HG03354 (cell line): ENCODE measurements around the gene EEFSEC.

Source experiments
- ATAC-seq: cut with Tn5 transposase; IDR thresholded peaks from one replicate; pipeline ENCODE4 v1.9.1; 2021; ENCODE audit warnings: mild to moderate bottlenecking; ENCODE audit not compliant: unreplicated experiment, poor library complexity, severe bottlenecking

The EEFSEC gene

DNA sequence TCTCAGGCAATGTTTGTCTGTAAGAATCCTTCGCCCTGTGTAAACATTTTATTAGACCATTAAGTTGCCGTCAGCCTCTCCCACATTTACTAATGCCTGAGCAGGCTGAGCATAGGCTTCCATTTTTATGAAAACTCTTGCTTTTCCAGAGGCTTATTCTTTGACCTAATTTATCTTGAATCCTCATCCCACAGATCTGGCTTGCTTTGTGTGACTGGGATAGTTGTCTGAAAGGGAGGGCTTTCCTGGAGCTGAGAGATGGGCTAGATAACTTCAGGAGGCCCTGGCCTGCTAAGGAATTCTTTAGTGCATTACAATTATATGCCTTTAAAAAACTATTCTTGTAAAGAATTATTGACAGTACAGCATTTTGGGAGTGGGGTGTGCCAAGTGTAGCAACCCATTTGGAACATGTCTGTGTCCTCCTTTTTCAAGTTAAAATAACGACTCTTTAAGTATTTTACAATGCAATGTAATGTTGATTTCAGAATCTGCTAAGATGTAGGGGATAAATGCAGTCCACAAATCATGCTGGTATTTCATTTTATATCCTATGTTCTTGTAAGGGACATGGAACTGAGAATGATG lies 52.4 kb downstream of the EEFSEC start:
- no peak for ATAC-seq

DNA sequence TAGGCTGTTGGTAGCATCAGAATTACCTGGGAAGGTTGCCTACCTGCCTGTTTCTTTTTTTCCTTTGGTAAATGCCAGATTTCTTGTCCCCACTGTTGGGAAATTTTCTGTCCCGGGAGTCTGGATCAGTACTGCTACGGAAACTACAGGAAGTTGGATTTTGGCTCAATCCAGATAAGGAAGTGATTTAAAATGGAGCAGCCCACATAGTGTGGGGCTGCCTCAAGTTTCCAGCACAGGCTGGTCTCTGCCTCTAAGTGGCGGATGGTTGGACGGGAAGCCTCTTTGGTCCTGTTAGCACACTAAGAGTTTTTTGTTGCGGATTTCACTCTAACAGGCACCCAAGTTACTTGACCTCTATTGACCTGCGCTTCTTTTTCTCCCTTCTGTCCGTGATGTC lies 54.7 kb downstream of the EEFSEC start:
- ATAC-seq = no peak

DNA sequence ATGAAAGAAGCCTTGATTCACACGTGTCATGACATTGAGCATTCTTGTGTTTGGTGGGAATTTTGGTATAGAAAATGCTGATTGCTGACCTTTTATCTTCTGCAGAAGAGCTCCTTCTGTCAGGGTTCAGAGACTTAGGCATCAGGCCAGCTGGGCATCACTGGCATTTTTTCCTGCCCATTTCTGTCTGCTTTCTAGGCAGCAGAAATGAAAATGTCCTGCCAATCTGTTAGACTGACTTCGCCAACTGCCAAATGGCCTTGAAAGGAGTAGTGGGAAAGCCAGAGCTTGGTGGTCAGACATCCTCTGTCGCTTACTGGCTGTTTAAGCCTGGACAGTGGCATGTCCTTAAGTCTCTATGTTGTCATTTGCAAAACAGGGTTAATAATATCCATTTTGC lies 57.4 kb downstream of the EEFSEC start:
- no peak for ATAC-seq

DNA sequence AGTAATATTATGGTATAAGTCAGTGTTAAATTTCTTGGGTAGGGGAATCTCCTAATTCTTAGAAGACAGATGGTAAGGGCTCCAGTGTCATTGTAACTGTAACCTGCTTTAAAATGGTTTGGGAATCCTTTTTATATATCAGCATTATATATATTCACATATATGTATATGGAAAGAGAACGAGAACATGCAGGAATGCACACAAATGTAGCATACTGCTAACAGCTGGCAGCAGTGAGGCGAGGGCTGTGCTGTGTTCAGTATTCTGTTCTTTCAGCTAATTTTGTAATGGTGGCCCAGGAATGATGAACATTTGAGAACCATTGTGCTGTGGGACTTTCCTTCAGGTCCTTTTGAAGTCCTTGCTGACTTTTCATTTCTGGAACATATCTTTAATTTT lies 60.8 kb downstream of the EEFSEC start:
- no peak for ATAC-seq

DNA sequence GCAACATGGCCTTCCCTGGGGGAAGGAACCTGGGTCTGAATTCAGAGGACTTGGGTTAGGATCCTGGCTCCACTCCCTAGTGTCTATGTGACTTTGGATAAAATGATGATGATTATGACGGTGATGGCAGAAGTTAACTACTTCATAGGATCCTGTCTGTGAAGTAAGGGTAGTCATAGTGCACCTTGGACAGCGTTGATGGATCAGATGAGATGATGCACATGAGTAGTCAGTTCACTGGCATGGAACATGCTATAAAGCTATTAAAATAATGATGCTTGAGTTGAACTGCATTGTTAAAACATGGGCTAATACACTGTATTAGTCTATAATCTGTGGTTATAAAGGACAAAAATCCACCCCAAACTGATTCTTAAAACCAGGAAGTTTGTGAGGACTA lies 62.0 kb downstream of the EEFSEC start:
- no peak for ATAC-seq

DNA sequence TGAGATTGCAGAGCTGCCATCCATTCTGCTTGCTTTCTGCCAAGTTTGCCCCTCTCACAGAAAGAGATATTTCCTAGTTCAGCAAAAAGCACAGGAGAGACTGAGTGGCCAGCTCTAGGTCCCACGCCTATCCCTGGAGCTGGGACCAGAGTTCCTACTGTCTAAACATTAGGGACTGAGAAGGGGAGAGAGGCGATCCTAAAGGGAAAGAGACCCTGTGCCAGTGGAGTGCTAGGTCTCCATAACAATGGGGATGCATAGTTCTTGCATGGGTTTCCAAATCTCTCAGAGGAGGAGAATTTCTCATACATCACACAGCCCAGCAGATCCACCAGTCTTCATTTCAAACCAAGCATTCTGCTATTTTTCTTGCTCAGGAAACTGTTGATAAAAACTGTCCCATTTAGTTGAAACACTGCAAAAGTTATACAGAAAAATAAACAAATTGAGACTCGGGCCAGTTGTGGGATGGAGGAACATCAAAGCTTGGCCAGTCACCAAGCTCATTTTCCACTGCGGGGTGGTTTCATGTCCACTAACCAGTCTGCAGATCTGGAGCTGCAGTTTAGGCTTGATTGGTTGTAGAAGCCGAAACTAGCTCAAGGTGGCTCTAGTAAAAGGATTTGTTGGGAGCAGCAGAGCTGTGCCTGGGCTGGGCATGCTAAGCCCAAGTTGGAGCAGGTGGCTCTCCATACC lies 62.7 kb downstream of the EEFSEC start:
- ATAC-seq = no peak

DNA sequence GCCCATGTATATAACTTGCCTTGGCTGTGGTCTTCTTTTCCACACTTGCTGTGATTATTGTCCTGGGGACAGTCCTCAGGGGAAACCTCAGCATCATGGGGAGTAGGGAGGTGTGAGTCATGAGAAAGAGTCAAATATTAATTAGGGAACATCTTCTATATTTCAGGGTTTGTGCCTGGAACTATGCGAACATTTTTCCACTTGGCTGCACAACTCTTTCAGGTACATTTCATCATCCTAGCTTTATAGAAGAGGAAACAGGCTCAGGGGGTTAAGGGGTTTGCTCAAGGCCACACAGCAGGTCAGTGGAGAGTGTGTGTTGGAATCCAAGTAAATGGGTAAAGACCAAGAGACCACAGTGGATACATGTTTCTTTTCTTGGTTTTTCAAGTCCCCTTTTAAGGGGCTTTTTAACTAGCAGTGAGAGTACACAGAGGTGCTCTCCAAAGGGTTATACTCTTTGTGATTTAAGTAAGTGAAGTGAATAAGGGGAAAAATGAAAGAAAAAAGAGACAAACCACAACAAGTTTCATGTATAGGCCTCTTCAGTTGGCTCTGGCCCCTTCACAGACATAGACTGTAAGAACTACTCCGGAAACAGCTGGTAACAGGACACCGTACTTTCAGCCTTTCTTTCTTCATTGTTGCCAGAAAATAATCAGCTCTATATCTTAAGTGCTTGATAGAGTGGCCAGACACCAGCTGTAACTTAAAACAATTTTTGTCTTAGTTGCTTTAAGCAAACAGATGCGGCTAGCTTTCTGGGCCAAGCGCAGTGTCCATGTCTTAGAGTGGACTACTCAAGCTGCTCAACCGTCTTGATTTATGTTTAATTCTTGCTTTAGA lies 64.6 kb downstream of the EEFSEC start:
- ATAC-seq = no peak

DNA sequence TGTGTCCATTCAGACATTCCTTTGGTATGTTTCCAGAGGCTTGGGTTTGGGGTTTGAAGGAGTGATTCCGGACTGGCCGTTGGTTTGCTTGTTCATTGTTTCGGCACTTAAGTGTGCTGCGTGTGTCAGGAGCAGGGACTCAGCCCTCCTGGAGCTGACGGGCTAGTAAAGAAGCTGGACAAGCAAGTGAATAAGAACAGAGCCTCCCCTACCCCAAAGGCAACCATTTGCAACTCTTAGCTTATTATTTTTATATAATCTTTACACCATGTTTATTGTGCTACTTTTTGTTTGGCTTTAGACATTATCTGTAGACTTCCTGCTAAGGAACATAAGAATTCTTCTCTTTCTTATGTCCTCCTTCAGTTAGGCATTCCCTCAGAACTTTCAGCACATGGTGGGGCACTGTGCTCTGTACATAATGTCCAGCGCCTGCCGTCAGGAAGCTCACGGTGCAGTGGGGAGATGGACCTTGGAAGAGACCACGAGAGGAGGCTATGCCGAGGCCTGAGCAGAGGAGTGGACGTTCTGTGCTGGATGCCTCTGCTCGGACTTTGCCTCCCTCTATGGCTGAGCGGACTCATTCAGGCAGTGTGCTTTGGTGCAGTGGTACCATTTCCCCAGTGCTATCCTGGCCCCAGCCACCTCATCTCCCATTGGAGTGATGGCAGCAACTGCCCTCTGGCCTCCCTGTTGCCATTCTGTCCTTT lies 65.4 kb downstream of the EEFSEC start:
- no peak for ATAC-seq

DNA sequence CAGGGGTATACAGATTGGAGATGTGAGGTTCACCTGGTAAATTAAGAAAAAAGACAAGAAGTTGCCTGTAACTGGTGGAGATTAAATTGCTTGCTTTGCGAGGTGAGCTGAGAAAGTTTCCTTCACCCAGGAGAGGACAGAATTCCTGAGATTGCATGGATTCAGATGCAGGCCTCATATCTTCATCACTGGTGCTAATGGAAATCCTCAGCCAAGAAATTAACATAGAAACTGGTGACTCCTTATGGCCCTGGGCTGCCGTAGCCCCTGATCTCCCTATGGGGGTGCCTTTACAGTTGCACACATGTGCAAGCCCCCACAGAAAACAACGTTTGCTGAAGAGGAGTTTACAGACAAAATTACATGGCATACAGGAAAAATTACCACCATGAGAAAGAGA lies 68.0 kb downstream of the EEFSEC start:
- ATAC-seq = no peak

DNA sequence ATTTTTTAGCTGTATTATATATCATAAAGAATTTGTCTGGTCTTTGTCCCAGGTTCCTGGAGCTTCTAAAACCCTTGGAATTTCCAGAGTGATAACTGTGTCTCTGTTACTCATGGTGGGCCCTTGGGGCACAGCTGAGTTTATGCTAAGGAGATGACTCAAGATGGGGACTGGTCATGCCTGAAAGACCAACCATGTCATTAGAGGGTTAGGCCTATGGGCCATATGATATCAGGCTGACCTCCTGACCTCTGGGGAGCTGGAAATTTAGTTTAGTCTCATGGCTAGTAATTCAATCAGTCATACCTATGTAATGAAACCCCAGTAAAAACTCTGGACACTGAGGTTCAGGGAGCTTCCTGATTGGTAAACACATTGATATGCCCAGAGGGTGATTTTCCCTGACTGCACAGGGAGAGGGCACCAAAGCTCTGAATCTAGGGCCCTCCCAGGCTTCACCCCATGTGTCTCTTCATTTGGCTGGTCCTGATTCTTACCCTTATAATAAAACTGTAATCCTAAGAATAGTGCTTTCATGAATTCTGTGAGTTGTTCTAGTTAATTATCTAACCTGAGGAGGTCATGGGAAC lies 69.6 kb downstream of the EEFSEC start:
- no peak for ATAC-seq

DNA sequence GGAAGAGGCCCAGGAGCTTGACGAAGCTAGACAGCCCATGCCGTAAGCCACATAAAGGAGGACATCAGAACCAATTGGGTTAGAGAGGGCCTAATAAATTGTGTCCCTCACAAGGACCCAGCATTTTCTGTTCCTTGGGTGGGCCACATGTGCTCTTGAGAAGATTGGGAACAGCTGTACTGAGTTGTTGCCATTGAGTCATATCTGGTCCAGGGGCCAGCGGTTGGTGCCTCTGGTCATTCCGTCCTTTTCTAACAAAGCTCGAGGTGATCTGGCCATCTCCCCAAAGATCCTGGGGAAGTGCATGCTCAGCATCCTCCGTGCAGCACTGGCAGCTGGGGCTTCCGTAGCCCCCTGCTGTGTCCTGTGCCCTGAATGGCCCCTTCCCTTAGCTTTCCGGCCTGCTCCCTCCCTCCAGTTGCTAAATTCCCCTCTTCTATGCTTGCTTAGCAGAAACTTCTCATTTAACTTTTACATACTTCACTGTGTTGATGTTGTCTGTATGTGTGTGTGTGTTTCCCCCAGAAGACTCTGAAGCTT lies 73.0 kb downstream of the EEFSEC start:
- ATAC-seq = no peak

DNA sequence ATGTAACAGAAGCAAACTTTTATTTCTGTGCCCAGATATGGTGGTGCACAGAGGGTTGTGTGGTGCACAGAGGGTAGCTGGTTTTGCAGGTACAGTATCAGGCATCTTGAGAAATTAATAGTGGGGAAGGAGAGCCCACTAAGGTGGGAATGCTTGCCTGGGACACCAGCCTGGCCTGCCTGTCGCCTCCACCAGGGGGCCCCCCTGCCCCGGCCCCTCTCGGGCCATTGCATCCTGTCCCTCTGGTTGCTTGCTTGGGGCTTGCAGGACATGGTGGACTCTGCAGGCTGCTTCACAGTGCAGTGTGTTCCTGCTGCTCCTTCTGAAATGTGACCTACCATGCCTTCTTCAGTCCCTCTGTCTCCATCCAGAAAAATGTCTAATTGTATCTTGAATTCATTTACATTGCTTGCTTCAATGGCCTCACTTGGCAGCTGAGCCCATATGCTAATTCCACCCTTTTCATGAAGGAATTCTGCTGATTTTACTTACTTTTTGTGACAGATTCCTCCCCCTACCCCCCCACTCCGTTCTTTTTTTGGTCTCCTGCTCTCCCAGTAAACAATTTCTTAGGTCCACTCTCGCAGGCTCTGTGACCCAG lies 73.6 kb downstream of the EEFSEC start:
- ATAC-seq = no peak

DNA sequence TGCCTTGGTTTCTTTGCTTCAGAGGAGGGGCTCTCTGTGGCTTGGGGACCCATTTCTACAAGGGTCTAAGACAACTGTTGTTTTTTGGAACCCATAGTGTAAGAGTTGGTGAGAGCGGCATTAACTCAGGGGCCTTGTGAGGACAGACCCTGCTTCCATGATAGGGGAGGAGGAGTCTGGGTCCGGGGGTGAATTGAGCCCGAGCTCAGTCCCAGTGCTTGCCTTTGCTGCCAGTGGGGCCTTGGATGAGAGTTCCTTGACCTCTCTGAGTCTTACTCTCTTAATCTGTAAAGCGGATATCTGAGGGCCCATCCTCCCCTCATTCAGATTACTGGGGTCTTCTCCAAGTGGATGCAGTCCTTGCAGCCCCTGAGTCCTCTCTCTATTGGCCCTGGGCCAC lies 74.2 kb downstream of the EEFSEC start:
- ATAC-seq = no peak

DNA sequence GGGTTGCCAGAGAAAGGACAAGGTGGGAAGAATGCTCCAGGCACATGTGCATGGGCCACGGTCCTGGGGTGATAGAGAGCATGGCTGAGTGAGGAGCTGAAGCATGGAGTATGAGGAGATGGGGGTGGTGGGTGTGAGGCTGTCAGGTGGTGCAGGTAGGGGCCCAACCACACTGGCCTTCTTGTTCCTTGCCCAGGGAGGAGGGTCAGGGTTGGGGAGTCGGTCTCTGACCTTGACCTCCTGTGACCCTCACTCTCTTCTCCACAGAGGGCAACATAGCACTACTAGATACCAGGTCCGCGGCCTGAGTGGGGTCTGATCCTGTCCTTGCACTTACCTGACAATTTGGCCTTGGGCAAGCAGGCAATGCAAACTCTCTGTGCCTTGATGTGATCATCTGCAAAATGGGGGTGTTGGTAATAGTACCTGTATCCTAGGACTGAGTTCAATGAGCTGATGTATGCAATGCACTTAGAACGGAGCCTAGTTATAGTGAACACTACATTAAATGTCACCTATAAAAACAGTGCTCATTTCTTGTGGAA lies 75.2 kb downstream of the EEFSEC start:
- ATAC-seq = no peak

DNA sequence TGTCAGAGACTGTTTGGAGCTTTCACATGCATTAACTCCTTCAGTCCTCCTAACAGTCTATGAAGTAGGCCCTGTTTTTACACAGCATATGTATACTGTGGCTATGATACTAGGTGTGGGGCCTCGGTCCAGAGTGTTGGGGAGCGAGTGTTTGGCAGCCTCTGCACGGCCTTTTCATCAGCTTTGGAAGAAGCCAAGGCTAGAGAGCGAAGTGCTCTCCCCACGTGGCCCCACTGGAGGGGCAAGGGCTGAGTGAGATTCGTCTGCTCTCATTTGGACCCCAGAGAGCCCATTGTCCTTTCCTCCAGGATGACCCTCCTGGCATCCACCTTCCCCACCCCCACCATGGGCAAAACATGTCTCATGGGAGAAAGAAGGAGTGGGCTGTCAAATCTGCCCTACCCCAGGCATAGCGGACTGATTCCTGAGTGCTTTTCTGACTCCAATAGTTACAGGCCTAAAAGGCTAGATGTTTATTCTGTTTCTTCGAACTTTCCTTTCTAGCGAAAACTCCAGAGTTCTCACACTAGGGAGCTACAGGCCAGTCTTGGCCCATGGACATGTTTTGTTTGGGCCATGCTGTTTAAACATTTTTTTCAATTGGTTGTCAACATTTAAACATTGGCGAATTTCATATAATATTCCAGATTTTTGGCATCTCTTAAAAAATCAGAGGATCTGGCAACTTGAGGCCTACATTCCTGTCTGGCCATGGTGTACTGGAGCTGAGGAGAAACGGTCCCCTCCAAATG lies 76.0 kb downstream of the EEFSEC start:
- ATAC-seq = no peak

DNA sequence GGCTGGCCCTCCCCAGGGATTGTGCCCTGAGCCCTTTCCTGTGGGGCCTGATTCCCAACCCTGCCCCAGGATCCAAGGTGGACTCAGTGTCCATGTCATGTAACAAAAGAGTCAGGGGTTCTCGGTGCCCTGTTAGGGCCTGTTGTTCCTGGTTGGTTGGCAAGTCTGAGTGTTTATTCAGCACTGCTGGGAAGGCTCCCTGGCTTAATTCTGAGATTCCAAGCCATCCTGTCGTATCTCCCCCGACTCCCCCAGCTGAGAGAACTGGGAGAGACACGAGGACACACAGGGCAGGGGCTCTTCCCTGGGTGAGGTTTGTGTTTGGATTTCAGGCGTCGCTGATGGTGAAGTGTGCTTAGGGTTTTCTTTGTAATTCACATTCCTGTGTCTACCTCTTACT lies 78.3 kb downstream of the EEFSEC start:
- no peak for ATAC-seq

DNA sequence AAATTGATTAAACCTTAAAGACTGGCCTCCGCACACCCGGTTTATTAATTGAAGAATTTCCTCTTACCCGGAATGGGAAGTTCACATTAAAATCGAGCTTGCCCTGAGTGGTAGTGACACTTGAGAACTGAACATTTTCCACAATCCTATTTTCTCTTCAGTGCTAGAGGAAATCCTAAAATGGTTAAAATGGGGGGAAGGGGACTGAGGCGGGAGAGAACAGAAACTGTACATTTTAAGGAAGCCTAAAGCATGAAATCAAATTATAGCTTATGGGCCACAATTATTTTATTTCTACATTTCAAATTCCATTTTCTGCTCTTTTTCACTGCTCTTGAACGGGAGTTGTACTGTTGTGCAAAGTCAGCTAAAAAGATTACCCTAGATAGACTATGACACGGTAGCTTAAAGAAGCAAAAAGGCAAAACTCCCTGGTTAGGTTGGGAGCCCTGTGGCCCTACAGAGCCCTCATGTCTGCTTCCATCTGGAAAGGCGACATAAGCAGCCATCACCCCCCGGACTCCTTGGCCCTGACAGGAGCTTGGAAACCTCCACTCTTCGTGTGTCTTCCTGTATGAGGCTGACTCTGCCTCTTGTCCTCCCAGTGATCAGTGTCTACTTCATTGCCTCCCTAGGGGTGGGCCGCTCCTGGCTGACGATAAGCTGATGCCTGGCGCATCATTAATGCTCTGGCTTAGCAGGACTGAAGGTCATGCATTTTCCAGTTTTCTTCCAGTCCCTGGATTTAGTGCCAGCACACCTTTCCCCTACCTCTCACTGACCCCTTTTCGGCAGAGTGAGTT lies 79.3 kb downstream of the EEFSEC start:
- no peak for ATAC-seq
